Heart right ventricle (tissue), 16 donors: ENCODE results near the gene PSENEN. TPM values are rescaled to one million over a fixed set of nuclear protein-coding genes. Genes with fewer than 3 reads are reported as not detected.

Experiments
- ATAC-seq, 8 donors: fragments of 200-7000 bp; cut with Tn5 transposase; one replicate each; pipeline ENCODE4 v1.9.1; 2020; ENCODE audit warnings: mild to moderate bottlenecking in 8 of 8, moderate library complexity in 8 of 8, moderate number of reproducible peaks in 1 of 8
- DNase-seq, 2 donors: peaks; one replicate each; pipeline ENCODE4 v3.0.0-alpha.2; 2020
- H3K27ac ChIP-seq, 10 donors: fragments of 200-600 bp; sonication (generic) in 2 of 10; one replicate each; pipeline versions ENCODE4 v1.5.0 to v1.8.0; 2020 to 2022; ENCODE audit warnings: mild to moderate bottlenecking in 3 of 10
- H3K27me3 ChIP-seq, 7 donors: fragments of 200-600 bp; one replicate each; pipeline ENCODE4 v1.8.0; 2021 to 2022; ENCODE audit warnings: mild to moderate bottlenecking in 2 of 7
- H3K36me3 ChIP-seq, 9 donors: fragments of 200-600 bp; sonication (generic) in 1 of 9; one replicate each; pipeline versions ENCODE4 v1.5.0 to v1.8.0; 2020 to 2022; ENCODE audit warnings: mild to moderate bottlenecking in 2 of 9
- H3K4me1 ChIP-seq, 9 donors: fragments of 200-600 bp; sonication (generic) in 1 of 9; one replicate each; pipeline versions ENCODE4 v1.5.0 to v1.8.0; 2020 to 2022; ENCODE audit warnings: mild to moderate bottlenecking in 4 of 9
- H3K4me3 ChIP-seq, 10 donors: fragments of 200-600 bp; sonication (generic) in 2 of 10; one replicate each; pipeline versions ENCODE4 v1.5.0 to v1.8.0; 2020 to 2022; ENCODE audit warnings: mild to moderate bottlenecking in 7 of 10, moderate library complexity in 2 of 10
- H3K9me3 ChIP-seq, 11 donors: fragments of 200-600 bp in 10 of 11; sonication (generic) in 2 of 11; one replicate each; pipeline versions ENCODE4 v1.5.0 to v1.8.0; 2013 to 2022; ENCODE audit warnings: mild to moderate bottlenecking in 2 of 11, control low read depth in 1 of 11, moderate library complexity in 1 of 11
- CTCF ChIP-seq, 9 donors: fragments of 200-600 bp; sonication (generic) in 2 of 9; IDR thresholded peaks; one replicate each; pipeline versions ENCODE4 v1.5.0 to v1.8.0; 2021 to 2022; ENCODE audit warnings: antibody characterized with exemption in 9 of 9, mild to moderate bottlenecking in 5 of 9, moderate library complexity in 1 of 9
- WGBS, 2 donors: extraction: QIAGEN DNeasy Blood & Tissue Kit; methylation state at CpG; one replicate each; pipeline ENCODE4 v1.1.7; 2013; ENCODE audit warnings: inconsistent platforms in 1 of 2; 5-methylcytosine and 5-hydroxymethylcytosine counted together
- intact Hi-C, 10 donors: fragments of 100-400 bp; cut with DNase I; formaldehyde crosslinking; loops; one replicate each; pipeline versions ENCODE4 v1.11.1 to v1.14.2; 2022
- polyA plus RNA-seq, 2 donors: library from polyadenylated mRNA; stranded (reverse); fragments of 200-250 nt; gene quantifications; one replicate each; pipeline ENCODE4 v1.2.3, GENCODE V29; 2013
- total RNA-seq, 10 donors: library from RNA; stranded (reverse); fragmentation: NEBNext Ultra II Directional in 3 of 10; extraction: Animal tissue kit (Norgen Biotek cat#: 25700) in 3 of 10; gene quantifications; one replicate each; pipeline versions ENCODE4 v1.2.1 to v1.2.4, GENCODE V29; 2021 to 2023
- donor health status: Arrhythmogenic right ventricular cardiomyopathy.
- donor health status: ischemic (EF 13 %, LVEDD 7.1; RV severe dilation, severe dysfunction).
- donor health status: healthy with polysubstance abuse.
- donor health status: DM: no; HTN: yes; CAD: no.
- donor health status: DM: no; HTN: no; CAD: no.
- donor health status: ischemic (EF 25% LVEDD 6.9; RV normal size, moderate dysfunction).
- donor health status: ischemic (EF 25% LVEDD 5.7; RV mildly dilated, moderate dysfunction).
- donor health status: healthy.
- donor health status: DM: yes; HTN: yes; CAD: no.
- donor health status: Ischemic cardiomyopathy.
- donor health status: ischemic (EF 35%, LVEDD 5.7; RV mildly dilated, moderate dysfunction).
- donor health status: nonischemic (EF 11% LVEDD 7.7; RV severe dilation, severe dysfunction).
- donor health status: DM: yes; HTN: yes; CAD: no.
- donor health status: PGD.
- donor health status: ischemic (EF 29% LVEDD 5.4; RV normal size, mild dysfunction).
- donor health status: nonischemic (EF 23%, LVEDD 6.1; RV moderate dilation, normal function).

PSENEN gene
- total and polyA plus RNA-seq, 12 donors = 34.8 to 149 (median 47.2) TPM

GRCh38 chr19:35702223-35703012 lies 43.0 kb upstream of the PSENEN start:
- H3K9me3 ChIP-seq = no peaks in the 10 kb centered on the region
- DNase-seq = peak; percentile 93 to 96
- H3K4me3 ChIP-seq = peak overlapping the region; percentile 33 to 71 (median 59)
- peak overlapping the region in 4 of 10 donors; percentile 51 to 76 (median 58) for H3K27ac ChIP-seq
- peak; percentile 98 to 100 (median 100) for ATAC-seq
- 0 to 1% methylated on average over 50 of the region's 50 CpGs for WGBS, 2 donors
- intact Hi-C loops = loop anchor here in 1 of 10 donors (1.0 kb wide), 1 partner anchor 14 kb away; no protein-coding TSS in a partner anchor
- no peak for TF ChIP-seq CTCF (IDR thresholded peaks at IDR 0.05)
- H3K36me3 ChIP-seq = no peaks in the 10 kb centered on the region
- H3K4me1 ChIP-seq = peaks cover 0 to 16% (median 7%) of the 10 kb centered on the region in 9 donors
- H3K27me3 ChIP-seq = peaks cover 0 to 18% (median 10%) of the 10 kb centered on the region in 7 donors

GRCh38 chr19:35703343-35703742 lies 42.1 kb upstream of the PSENEN start:
- 51 to 53% methylated on average over 9 of the region's 9 CpGs for WGBS, 2 donors
- no peak for TF ChIP-seq CTCF (IDR thresholded peaks at IDR 0.05)
- no peak overlapping the region for H3K27ac ChIP-seq
- H3K27me3 ChIP-seq = peaks cover 0 to 18% (median 10%) of the 10 kb centered on the region in 7 donors
- ATAC-seq = no peak
- DNase-seq = no peak
- no peaks in the 10 kb centered on the region for H3K36me3 ChIP-seq
- no peaks in the 10 kb centered on the region for H3K9me3 ChIP-seq
- H3K4me1 ChIP-seq = peaks cover 0 to 16% (median 7%) of the 10 kb centered on the region in 9 donors
- H3K4me3 ChIP-seq = peak overlapping the region in 6 of 10 donors; percentile 37 to 70 (median 58)
- intact Hi-C loops = no loop called here

- intact Hi-C loops = no loop called here
- Histone ChIP-seq H3K27ac (no peak within 1 kb of the TSS), H3K36me3 (no peaks in the 10 kb centered on the region), H3K27me3 (peaks cover 0 to 23% (median 10%) of the 10 kb centered on the region in 7 donors), H3K4me3 (peak within 1 kb of the TSS in 1 of 10 donors; percentile 65), H3K4me1 (peaks cover 0 to 16% (median 7%) of the 10 kb centered on the region in 9 donors), H3K9me3 (no peaks in the 10 kb centered on the region)
- peak in 3 of 8 donors; percentile 31 to 37 (median 36) for ATAC-seq
- 20 to 22% methylated on average over 24 of the region's 24 CpGs for WGBS, 2 donors
- no peak for TF ChIP-seq CTCF (IDR thresholded peaks at IDR 0.05)
- no peak for DNase-seq
Measured at GRCh38 chr19:35704218-35704617, 41.2 kb upstream of the PSENEN start, which contains the start of gene ZBTB32. TSS of gene ZBTB32 (plus strand) at chr19:35704558. CDS start at chr19:35714627, 10,069 bp downstream.

GRCh38 chr19:35708391-35708790 lies 37.1 kb upstream of the PSENEN start:
- H3K9me3 ChIP-seq = no peaks in the 10 kb centered on the region
- H3K27me3 ChIP-seq = peaks cover 0 to 23% (median 6%) of the 10 kb centered on the region in 7 donors
- no peak for TF ChIP-seq CTCF (IDR thresholded peaks at IDR 0.05)
- H3K4me3 ChIP-seq = no peak overlapping the region
- H3K36me3 ChIP-seq = no peaks in the 10 kb centered on the region
- H3K4me1 ChIP-seq = peaks cover 0 to under 1% (median 0%) of the 10 kb centered on the region in 9 donors
- 81 to 89% methylated on average over 1 of the region's 1 CpG for WGBS, 2 donors
- no peak for DNase-seq
- no peak overlapping the region for H3K27ac ChIP-seq
- intact Hi-C loops = no loop called here
- no peak for ATAC-seq
